Prostate gland (tissue), 2 donors: Measurements from ENCODE around the gene CDH24. TPM values are rescaled to one million over a fixed set of nuclear protein-coding genes. Genes with fewer than 3 reads are reported as not detected.

Experiments used
- DNase-seq: peaks from one replicate; pipeline ENCODE4 v3.0.0-alpha.2; 2019; ENCODE audit warnings: low spot score
- H3K27ac ChIP-seq, 2 donors: fragments of 200-600 bp; sonication (generic); 2 replicates each; pipeline ENCODE4 v1.5.1; 2017 to 2019
- H3K27me3 ChIP-seq: fragments of 200-600 bp; sonication (generic); replicated peaks from 2 replicates; pipeline ENCODE4 v1.5.1; 2019; ENCODE audit not compliant: insufficient read depth
- H3K36me3 ChIP-seq, 2 donors: fragments of 200-600 bp; sonication (generic); 1 replicate in 1 of 2; 2 replicates in 1 of 2; pipeline versions ENCODE4 v1.5.1 to v1.8.1; 2017 to 2019
- H3K4me1 ChIP-seq: fragments of 200-600 bp; sonication (generic); replicated peaks from 2 replicates; pipeline ENCODE4 v1.5.1; 2019
- H3K4me3 ChIP-seq, 2 donors: fragments of 200-600 bp; sonication (generic); 2 replicates each; pipeline ENCODE4 v1.5.1; 2017 to 2019
- H3K9me3 ChIP-seq: fragments of 200-600 bp; sonication (generic); 2 replicates; pipeline ENCODE4 v1.5.1; 2017
- POLR2A ChIP-seq: fragments of 450-650 bp; IDR thresholded peaks from one replicate; pipeline ENCODE4 v1.6.1; 2016; ENCODE audit warnings: antibody characterized with exemption, mild to moderate bottlenecking
- POLR2AphosphoS5 ChIP-seq: sonication (generic); formaldehyde crosslinking; IDR thresholded peaks from one replicate; pipeline ENCODE4 v1.6.1; 2017; ENCODE audit warnings: antibody characterized with exemption
- WGBS: methylation state at CpG from one replicate; pipeline ENCODE4 v1.1.5; 2018; 5-methylcytosine and 5-hydroxymethylcytosine counted together
- intact Hi-C: fragments of 100-400 bp; cut with DNase I; formaldehyde crosslinking; loops from one replicate; pipeline ENCODE4 v1.14.2; 2022
- total RNA-seq, 2 donors: library from RNA; depleted of rRNA; stranded (reverse); fragments of >200 nt; gene quantifications; one replicate each; pipeline ENCODE4 v1.1.0, GENCODE V29; 2016
- TF ChIP-seq, protein P1 (sequence below), 4 experiments: fragments of 200-600 bp in 2 of 4; fragments of 450-650 bp in 2 of 4; sonication (generic) in 2 of 4; IDR thresholded peaks; 1 replicate in 3 of 4; 2 replicates in 1 of 4; pipeline ENCODE4 v1.5.1; 2016 to 2019; ENCODE audit warnings: antibody characterized with exemption in 4 of 4, mild to moderate bottlenecking in 2 of 4, moderate library complexity in 2 of 4

CDH24 gene
- total RNA-seq, 2 donors from 2014 or later, result 4.0 to 7.2 TPM

DNA sequence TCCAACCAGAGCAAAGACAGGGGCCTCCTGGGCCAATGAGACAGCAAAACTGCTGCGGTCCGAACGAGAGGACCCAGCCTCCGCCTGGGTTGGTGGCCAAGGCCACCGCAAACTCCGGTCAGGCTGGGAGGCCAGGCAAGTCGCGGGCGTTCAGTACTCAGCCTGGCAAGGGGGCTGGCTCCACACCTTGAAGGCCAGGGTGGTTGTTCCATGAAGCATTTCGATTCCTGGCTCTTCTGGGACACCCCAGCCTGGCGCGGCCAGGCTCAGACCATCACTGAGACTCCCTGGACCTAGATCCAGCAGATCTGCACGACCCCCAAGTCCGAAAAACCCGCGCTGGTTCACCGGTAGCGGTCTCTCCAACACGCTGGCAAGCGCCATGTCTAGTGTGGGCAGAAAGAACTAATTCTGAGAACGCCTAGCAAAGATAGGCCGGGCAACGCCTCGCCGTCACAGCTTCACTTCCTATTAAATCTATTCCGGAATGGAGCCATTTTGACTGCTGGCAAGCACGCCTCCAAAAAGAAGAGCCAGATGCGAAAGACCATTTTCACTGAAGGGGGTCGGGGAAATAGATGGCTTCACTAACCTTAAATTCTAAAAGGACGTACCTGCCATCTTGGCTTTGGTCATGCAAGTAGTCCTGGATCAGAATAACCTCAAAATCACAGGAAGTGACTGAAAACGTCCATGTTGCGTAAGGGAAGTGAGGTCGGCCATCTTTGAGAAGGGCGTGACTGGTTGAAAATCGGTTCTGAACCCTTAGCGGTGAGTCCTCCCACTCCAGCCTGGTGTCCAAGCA is 22.6 kb downstream of the CDH24 start, which contains the start of gene PSMB5:
Gene PSMB5 (minus strand): TSS at position 403 of the 805 bp plus-strand sequence. CDS start 19 bp downstream, at position 384.
- peak within 1 kb of the TSS; percentile 95 for H3K27ac ChIP-seq
- H3K36me3 ChIP-seq, result peaks cover 0 to 12% of the 10 kb centered on the region in 2 donors
- H3K4me3 ChIP-seq, result peak within 1 kb of the TSS; percentile 60 to 75
- TF ChIP-seq, protein P1, sequence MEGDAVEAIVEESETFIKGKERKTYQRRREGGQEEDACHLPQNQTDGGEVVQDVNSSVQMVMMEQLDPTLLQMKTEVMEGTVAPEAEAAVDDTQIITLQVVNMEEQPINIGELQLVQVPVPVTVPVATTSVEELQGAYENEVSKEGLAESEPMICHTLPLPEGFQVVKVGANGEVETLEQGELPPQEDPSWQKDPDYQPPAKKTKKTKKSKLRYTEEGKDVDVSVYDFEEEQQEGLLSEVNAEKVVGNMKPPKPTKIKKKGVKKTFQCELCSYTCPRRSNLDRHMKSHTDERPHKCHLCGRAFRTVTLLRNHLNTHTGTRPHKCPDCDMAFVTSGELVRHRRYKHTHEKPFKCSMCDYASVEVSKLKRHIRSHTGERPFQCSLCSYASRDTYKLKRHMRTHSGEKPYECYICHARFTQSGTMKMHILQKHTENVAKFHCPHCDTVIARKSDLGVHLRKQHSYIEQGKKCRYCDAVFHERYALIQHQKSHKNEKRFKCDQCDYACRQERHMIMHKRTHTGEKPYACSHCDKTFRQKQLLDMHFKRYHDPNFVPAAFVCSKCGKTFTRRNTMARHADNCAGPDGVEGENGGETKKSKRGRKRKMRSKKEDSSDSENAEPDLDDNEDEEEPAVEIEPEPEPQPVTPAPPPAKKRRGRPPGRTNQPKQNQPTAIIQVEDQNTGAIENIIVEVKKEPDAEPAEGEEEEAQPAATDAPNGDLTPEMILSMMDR (IDR thresholded peaks at IDR 0.05), result peak in 2 of 4 experiments; percentile 26 to 50
- TF ChIP-seq POLR2A (peak; percentile 31), POLR2AphosphoS5 (peak; percentile 90)
- no peaks in the 10 kb centered on the region for H3K27me3 ChIP-seq
- under 1% methylated on average over 30 of the region's 36 CpGs for WGBS
- intact Hi-C loops, result no loop called here
- no peaks in the 10 kb centered on the region for H3K9me3 ChIP-seq
- peaks cover 6% of the 10 kb centered on the region for H3K4me1 ChIP-seq
- peak; percentile 92 for DNase-seq

DNA sequence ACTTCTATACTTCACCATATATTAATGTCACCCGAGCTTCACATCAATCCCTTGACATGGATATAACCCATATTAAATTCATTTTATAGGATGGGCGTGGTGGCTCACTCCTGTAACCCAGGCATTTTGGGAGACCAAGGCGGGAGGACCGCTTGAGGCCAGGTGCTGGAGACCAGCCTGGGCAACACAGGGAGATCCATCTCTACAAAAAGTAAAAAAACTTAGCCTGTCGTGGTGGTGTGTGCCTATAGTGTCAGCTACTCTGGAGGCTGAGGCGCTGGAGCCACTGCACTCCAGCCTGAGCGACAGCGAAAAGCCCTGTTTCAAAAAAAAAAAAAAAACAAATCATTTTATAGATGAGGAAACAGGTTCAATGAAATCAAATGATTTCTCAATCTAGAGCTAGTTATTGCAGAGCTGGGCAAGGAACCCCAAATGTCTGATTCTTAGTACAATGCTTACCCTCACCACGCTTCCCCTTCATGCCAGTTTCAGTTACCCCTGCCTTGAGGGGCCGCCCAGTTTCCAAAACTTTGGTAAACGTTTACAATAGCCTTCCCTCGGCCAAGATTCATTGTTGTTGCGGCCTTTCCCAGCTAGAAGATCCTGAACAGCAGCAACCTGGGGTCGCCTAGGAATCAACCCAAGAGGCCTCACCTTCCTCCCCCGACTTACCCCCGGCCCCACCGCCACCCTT is 23.4 kb downstream of the CDH24 start:
- H3K27ac ChIP-seq, result peak overlapping the region; percentile 95
- DNase-seq, result no peak
- 34% methylated on average over 17 of the region's 17 CpGs for WGBS
- intact Hi-C loops, result no loop called here
- no peaks in the 10 kb centered on the region for H3K27me3 ChIP-seq
- peaks cover 0 to 12% of the 10 kb centered on the region in 2 donors for H3K36me3 ChIP-seq
- peaks cover 6% of the 10 kb centered on the region for H3K4me1 ChIP-seq
- TF ChIP-seq POLR2AphosphoS5 (no peak), POLR2A (no peak)
- TF ChIP-seq, protein P1 (IDR thresholded peaks at IDR 0.05), result no peak
- peak overlapping the region; percentile 60 to 75 for H3K4me3 ChIP-seq
- no peaks in the 10 kb centered on the region for H3K9me3 ChIP-seq

DNA sequence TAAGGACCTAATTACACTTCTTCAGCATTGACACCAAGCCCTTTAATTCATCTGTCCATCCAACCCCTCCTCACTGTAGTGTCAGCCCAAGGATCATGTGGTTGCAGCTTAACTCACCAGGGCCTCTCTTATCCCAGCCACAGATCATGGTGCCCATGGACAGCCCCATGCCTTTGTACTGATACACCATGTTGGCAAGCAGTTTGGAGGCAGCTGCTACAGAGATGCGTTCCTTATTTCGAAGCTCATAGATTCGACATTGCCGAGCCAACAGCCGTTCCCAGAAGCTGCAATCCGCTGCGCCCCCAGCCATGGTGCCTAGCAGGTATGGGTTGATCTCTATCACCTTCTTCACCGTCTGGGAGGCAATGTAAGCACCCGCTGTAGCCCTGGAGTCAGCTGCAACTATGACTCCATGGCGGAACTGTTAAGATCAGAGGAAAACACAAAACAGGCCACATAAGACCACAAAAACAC is 24.0 kb downstream of the CDH24 start:
- Histone ChIP-seq H3K27me3 (no peaks in the 10 kb centered on the region), H3K4me1 (peaks cover 6% of the 10 kb centered on the region), H3K9me3 (no peaks in the 10 kb centered on the region), H3K4me3 (no peak overlapping the region), H3K27ac (no peak overlapping the region), H3K36me3 (peaks cover 0 to 12% of the 10 kb centered on the region in 2 donors)
- WGBS, result 88% methylated on average over 10 of the region's 10 CpGs
- TF ChIP-seq POLR2A, result no peak
- TF ChIP-seq, protein P1 (IDR thresholded peaks at IDR 0.05), result no peak
- TF ChIP-seq POLR2AphosphoS5, result no peak
- no peak for DNase-seq
- intact Hi-C loops, result no loop called here

DNA sequence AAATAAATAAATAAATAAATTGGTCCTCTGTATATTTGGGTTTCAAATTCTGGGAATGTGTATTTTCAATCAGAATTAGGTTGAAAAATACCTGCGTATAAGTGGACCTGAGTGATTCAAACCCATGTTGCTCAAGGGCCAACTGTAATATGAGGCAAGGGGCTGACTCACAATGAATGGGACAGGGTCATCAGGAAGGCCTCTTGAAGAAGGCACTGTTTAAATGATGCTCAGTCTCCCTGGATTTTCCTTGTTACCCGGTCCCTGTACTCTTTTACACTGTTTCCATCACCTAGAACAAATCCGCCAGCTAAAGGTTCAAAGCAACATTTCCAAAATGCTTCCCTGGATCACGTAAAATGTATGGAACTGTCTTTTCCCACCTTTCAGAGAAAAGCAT is 26.4 kb downstream of the CDH24 start:
- H3K4me3 ChIP-seq, result no peak overlapping the region
- H3K9me3 ChIP-seq, result no peaks in the 10 kb centered on the region
- H3K36me3 ChIP-seq, result peaks cover 0 to 12% of the 10 kb centered on the region in 2 donors
- peaks cover 6% of the 10 kb centered on the region for H3K4me1 ChIP-seq
- over 99% methylated on average over 4 of the region's 4 CpGs for WGBS
- no peaks in the 10 kb centered on the region for H3K27me3 ChIP-seq
- intact Hi-C loops, result no loop called here
- no peak for DNase-seq
- H3K27ac ChIP-seq, result no peak overlapping the region
- TF ChIP-seq POLR2A, result no peak
- no peak for TF ChIP-seq POLR2AphosphoS5
- TF ChIP-seq, protein P1 (IDR thresholded peaks at IDR 0.05), result no peak
